CD1c-positive myeloid dendritic cell (primary cell): ENCODE measurements around the gene MUL1.
"Not testable (repeated sequence)": the region's sequence is repeated elsewhere in the genome, so short reads cannot be mapped to it uniquely, and the experiment has no call there.

Source experiments
- DNase-seq: peaks from one replicate; pipeline ENCODE4 v3.0.0-alpha.2; 2016; ENCODE audit errors: extremely low spot score

The MUL1 gene

DNA sequence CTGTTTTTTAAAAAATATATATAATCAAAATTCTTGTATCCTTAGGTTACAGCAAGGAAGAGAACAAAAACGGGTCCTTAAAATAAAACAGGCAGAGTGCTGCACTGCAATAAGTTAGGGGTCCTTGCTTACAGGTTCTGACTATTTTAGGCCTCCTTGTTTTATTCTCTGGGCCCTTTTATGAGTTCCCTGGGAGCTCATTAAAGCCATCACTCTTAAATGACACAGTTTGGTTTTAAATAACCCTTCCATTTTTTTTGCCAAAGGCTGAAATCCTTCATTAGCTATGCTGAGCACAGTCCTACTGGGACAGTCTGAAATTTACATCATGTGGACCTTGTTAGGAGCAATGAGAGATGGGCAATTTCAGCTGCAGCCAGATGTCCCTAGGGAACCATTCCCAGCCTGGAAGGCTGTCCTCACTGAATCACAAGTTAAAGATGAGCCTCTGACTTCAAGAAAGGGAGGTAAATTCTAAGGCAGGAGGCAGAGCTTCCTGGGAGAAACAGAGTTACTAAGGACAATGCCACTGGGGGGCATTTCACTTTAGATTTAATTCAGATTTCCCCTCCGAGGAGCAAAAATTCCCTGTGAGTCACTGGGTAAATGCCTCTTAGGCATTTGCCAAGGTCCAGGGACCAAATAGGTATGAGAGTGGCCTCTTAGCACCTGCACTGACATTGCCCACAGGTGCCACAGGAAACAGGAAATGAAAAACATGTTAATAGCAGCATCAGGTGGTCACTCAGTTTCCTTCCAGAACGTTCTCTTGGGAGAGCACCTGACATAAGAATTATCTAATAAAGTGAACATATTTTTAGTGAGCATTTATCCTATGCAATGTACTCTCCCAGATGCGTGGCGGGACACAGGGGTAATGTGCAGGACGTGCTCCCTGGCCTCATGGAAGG lies 3.8 kb upstream of the MUL1 start:
- DNase-seq, result no peak

DNA sequence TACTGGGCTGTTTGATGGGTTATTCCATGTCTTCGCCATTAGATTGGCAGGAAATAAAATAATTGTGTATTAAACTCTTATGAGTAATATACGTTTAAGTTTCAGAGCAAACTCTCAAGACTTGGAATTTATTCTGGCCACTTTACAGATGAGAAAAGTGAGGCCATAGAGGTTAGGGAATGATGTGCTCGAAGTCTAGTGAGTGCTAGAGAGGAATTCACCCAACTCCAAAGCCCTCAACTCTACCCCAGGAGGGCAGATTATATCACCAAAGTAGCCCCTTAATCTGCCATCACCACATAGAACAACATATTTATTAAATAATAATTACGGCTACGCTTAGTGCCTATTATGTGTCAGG lies 440 bp upstream of the MUL1 start:
- no peak for DNase-seq

DNA sequence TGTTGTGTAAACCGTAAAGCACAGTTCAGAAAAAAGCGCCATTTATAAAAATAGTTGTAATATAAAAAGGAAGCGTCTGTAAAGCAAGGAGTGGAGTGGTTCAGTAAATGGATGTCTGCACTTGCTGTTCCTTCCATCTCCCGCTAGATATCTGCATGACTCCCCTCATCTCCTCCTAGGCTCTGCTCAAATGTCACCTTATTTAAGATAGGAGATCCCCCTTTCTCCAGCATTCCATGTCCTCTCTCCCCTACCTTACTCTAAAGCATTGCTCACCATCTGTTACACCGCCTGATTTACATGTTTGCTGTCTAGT lies 745 bp downstream of the MUL1 start:
- DNase-seq, result no peak

DNA sequence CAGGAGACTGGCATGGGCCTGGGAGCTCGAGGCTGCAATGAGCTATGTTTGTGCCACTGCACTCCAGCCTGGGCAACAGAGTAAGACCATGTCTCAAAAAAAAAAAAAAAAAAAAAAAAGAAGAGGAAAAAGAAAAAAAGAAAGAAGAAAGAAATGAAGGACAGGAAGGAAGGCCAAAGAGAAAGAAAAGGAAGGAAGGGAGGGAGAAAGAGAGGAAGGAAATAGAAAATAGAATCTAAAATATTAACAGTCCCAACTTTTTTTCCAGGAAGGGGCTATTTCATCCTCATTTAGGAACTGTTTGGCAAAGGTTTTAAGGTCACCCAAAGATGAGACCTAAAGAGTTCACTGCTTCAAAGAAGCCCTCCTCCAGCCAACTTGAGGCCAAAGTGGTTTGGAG lies 2.5 kb downstream of the MUL1 start:
- DNase-seq, result no peak

DNA sequence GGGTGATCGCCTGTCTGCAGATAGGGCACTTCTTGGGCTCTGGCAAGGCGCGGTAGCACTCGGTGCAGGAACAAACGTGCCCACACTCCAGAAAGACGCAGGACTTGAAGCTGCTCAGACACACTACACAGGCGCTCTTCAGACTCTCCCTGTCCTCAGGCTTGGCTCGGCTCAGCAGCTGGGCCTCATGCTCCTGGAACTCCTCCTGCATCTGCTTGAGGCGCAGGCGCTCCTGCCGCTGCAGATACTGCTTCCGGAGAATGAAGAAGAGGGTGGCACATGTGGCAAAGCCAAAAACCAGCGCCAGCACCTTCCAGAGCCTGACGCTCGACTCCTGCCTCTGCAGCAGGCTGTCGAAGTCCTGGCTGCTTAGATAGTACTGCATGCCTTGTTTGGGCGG lies 7.2 kb downstream of the MUL1 start:
- DNase-seq, result no peak

DNA sequence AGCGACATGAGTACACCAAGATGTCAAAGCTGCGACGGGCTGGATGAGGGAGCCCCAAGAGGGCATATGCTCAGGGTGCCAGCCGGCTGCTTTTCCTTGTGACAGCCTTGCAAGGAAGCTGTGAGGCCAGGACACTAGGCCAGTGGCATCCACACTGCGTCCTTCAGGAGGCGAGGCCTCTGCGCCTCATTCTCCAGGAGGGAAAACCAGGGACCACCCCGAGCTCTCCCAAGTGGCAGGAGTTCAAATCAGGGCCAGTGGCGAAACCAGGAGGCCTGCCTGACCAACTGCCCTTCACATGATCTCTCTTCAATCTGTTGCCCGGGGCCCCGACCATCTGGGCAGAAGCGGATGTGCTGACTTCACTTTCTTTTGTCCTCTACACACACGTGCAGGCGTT lies 8.2 kb downstream of the MUL1 start:
- no peak for DNase-seq

DNA sequence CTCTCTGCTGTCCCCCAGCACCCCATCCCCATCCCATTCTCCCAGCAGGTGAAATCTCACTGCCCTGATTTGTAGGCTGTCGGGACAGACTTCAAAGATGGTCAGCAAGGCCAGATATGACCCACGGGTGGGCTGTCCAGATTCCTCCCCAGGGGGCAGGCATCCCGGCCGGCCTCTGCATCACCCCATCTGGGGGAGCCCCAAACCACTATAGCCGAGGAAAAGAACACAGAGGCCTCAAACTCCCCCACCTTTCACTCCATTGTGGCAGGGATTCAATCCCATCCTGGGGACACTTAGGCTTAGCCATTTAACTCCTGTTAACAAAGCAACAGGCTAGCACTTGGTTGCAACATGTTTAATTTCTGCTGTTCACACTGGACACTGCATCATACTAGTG lies 8.8 kb downstream of the MUL1 start:
- no peak for DNase-seq

DNA sequence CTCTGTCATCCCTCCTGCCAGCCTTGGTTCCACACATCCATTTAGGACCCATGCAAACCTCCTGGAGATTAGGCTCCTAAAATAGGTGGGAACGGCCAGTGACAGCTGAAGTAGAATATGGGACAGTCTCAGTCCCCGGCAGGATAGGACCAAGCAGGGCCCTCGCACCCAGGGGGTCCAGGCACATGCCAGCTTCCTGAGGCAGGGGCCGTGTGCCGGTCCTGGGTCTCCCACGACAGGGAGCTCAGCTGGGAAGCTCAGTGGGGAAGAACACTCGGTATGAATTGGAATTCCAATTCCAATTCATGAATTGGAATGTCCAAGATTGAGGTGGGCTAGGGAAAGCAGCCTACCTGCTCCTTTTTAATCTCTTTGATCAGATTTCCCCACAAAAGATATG lies 9.8 kb downstream of the MUL1 start:
- DNase-seq, result no peak

DNA sequence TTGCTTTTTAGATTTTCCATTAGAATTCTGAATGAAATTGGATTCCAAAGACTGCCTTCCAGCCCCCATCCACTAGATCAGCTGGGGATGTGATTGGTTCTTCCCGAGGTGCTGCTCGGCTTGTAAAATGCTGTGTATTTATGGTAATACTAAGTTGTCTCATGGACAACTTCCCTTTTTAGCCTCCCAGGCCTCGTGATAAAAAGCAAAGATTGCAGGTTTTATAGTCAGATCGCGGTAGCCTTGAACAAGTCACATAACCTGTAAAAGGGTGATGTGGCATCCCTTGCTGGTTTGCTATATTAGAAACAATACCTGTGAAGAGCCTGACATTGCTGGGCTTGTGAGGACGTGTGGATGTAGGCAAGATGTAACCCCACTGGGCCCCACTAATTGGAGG lies 10.4 kb downstream of the MUL1 start:
- DNase-seq, result no peak

DNA sequence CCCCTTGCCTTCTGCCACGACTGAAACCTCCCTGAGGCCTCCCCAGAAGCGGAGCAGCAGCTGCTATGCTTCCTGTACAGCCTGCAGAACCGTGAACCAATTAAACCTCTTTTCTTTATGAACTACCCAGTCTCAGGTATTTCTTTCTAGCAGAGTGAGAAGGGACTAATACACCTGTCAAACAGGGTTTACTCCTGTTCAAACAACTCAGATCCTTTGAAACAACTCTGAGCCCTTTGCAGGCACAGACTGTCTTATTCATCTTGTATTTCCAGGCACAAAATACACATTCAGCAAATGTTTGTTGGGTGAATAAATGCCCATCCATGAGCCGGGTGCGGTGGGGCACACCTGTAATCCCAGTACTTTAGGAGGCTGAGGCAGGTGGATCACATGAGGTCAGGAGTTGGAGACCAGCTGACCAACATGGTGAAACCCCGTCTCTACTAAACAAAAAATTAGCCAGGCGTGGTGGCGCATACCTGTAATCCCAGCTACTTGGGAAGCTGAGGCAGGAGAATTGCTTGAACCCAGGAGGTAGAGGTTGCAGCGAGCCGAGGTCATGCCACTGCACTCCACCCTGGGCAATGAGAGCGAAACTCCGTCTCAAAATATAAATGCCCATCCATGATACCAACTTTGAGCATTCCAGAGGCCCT lies 11.1 kb downstream of the MUL1 start:
- not testable (repeated sequence) for DNase-seq

DNA sequence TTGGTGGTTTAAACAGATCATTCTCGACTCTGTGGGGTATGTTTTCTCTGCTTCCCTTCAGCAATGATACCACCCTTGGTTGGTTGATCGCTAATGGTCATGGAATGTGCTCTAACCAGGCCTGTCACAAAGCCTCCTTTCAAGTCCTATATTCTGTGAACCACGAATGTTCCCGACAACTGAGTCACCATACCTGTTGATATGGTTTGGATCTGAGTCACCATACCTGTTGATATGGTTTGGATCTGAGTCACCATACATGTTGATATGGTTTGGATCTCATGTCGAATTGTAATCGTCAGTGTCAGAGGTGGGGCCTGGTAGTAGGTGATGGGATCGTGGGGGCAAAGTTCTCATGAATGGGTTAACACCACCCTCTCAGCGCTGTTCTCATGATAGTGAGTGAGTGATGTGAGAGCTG lies 11.7 kb downstream of the MUL1 start:
- no peak for DNase-seq

DNA sequence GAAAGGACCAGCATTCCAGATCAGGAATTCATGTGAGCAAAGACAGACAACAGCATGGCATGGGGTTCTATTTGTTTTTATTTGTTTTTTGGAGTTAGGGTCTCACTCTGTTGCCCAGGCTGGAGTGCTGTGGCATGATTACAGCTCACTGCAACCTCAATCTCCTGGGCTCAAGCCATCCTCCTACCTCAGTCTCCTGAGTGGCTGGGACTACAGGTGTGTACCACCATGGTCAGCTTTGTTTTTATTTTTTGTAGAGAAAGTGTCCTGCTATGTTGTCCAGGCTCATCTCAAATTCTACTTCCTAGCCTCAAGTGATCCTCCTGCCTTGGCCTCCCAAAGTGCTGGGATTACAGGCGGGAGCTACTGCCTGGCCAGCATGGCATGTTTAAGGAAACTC lies 12.3 kb downstream of the MUL1 start:
- DNase-seq, result no peak

DNA sequence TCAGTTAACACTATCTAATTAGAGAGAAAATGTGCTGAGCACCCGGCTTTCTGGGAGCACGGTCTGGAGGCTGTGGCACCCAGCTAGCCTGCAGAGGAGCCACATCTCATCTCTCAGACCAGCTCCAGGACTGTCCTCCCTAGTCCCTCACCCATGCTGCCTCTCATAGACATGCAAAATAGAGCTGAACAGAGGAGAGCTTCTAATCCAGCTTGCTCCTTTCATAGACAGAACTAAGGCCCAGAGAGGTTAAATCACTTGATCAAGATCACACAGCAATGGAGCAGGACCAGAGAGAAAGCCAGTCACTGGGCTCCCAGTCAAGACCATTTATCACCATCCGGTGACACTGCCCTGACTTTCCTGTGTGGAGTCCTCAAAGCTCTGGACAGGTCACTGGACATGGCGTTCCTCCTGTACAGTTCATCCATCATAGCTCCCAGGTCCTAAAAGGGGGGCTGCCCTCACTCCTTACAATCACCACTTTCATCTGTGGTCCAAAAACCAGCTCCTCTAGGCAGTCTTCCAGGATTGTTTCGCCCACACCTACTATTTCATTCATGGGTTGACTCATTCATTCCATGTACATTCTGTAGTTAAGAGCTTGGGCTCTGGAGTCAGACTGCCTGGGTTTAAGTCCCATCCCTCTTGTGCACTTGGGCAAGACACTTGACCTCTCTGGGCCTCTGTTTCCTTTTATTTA lies 13.2 kb downstream of the MUL1 start:
- no peak for DNase-seq

DNA sequence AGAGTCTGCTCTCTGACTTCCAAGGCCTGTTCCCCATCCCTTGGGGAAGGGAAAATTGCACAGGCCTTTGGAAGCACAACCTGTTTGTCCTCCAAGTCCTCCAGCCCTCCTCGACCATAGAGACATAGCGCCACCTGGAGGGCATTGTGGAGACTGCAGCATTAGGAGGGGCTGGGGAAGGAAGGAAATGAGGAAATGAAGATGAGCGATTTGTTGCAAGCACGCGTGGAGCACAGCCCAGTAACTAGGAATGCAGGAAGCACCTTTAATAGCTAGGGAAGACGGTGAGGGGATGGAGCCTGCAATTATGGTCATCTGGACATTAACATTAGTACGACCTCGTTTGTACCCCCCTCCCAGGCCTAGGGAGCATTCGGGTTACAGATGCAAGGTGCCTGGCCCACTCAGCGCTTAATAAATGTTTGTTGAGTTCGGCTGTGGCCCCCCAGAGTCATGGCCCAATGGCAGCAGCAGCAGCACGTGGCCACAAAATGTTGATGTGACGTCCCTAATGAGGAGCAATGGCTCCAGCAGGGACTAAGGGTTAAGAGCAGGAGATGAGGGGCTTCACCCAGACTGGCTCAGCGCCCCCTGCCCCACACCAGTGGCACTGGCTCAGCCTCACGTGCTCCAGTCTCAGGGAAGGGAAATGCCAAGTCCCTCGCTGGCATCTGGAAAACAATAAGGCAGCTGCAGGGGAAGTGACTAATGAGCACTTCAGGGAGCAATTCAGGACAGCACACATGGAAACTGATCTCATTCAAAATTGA lies 13.9 kb downstream of the MUL1 start:
- peak; percentile 93 for DNase-seq

DNA sequence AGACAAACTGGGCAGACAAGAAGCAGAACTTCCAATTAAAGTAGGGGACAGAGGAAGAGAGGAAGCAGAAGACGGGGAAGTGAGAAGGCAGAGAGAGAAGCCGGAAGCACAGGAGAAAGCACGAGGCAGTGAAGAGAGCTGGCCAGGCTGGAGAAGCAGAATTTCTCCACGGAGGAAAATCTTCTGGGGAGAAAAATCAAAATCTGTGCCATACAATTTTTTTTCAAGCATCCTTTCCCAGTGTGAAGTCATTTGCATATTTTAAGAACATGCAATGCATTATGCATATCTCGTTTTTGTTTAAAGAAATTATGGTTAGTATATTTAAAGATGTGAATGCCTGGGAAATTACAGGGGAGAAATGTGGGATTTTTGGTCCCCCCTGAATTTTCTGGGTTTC lies 14.6 kb downstream of the MUL1 start:
- no peak for DNase-seq

DNA sequence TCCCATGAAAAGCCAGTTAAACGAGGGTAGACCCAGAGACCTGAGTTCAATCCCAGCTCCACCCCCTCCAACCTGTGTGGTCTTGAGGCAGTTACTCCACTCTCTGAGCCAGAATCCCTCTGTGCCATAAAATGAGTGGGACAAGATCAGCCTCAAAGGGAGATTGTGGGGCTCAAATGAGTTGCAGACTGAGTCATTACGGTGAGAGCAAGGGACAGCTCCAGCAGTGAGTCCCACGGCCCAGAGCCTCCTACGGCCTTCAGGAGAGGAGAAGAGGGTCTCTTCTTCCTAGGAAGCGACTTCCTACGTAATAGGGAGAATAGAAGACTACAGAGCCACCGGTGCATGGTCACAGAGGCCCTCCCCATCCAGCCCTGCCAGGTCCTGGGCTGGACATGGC lies 15.2 kb downstream of the MUL1 start:
- DNase-seq, result no peak

DNA sequence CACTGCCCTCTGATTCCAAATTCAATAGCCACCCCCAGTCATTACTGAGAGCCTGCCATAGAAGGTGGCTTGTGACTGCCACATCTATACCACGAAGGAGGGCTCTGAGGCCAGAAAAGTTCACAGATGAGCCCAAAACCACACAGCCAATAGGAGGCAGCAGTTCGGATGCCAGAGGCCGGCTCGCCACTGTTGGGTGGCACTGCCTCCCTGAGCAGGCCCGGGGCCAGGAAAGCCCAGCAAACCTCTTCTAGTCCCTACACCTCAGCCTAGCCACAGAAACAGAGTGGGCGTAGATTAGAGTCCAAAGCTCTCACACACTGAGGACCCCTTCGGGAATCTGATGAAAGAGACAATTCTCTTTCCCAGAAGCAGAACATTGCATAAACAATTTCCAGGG lies 16.1 kb downstream of the MUL1 start:
- no peak for DNase-seq

DNA sequence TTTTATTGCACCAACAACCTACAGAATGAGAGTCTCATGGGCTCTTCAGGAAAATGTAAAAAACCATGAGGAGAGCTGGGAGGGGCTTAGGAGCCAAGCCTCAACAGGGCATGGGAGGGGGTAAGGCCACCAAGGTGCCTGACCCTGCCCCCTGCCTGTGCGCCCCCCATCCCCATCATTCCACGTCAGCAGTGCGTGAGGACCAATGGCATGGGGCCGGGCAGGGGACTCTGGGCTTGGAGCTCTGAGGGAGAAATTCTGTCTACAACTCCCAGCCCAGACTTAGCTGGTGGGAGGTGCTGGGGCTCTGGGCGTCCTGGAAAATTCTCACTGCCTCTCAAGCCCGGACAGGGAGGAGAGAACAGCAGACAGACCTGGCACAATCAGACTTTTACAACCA lies 16.8 kb downstream of the MUL1 start:
- DNase-seq, result no peak

DNA sequence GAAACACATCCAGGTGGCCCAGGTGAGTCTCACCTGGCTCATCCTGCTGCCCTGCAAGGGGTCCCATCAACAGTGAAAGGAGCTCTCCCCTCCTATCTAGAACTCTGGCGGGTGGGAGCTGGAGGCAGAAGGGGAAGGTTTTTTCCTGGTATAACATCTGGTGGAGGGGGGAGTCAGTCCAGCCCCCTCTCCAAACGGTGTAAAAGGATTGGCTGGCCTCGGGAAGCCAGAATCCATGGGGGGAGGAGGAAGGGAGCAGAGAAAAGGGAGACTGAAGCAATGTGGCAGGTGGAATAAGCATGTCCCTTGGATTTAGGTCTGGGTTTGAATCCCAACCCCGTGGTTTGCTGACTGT lies 20.7 kb downstream of the MUL1 start:
- DNase-seq, result no peak

DNA sequence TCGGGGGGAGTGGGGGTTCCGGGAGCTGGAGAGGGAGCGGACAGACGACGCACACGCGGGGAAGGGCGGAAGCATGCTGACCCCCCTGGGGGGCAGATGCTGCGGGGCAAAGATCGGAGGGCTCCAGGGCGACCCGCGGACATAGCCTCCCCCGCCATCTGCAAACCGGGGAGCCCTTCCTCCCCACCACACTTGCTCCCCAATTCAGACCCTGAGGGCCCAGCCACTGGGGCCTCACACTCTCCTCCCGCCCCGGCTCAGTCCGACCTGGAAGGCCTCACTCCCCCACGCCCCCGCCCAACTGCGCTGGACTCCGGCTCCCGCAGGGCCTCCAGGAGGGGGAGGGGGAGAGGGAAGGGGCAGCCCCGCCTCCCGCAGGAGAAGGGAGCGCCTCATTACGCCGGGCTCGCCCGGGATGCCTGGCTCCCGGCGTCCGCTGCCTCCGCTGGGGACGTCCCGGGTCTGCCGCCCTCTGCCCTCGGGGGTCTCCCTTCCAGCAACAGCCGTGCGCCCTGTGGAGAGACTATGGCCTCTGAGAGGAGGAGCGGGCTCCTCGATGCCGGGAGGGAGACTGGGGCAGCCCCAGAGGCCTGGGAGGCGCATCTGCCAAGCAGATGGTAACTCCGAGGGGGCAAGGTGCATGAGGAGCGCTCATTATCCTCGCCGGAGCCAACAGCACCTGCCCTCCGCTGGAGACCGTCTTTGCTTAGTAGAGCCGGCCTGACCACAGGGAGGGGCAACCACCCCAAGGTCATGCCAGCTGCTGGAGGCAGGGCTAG lies 21.3 kb downstream of the MUL1 start:
- no peak for DNase-seq
